A549 (cell line): Measurements from ENCODE around the gene PDLIM5. TPM values are rescaled to one million over a fixed set of nuclear protein-coding genes. Genes with fewer than 3 reads are reported as not detected.

ENCODE experiments used
- ATAC-seq, 2 experiments: fragments of 200-7000 bp in 1 of 2; fragments of >200 bp in 1 of 2; cut with Nextera tagmentation in 1 of 2; cut with Tn5 transposase in 1 of 2; 3 replicates each; pipeline versions ENCODE4 v1.8.0 to v1.9.1; 2018 to 2020; ENCODE audit warnings: mild to moderate bottlenecking in 1 of 2, moderate library complexity in 1 of 2
- CTCF ChIA-PET: fragments of 300-600 bp; sonication (Branson Sonifier 250); formaldehyde crosslinking; extraction: SDS; loops from one replicate; lab custom pipeline; 2021; ENCODE audit warnings: antibody characterized with exemption, inconsistent platforms; lab: Yijun Ruan, JAX
- POLR2A ChIA-PET: fragments of 350-600 bp; formaldehyde crosslinking; extraction: SDS; loops from one replicate; lab custom pipeline; 2021; ENCODE audit warnings: antibody characterized with exemption, inconsistent platforms; lab: Yijun Ruan, JAX
- DNase-seq, 2 experiments: peaks; one replicate each; pipeline versions ENCODE4 v3.0.0 to v3.0.0-alpha.2; 2011 to 2016; ENCODE audit warnings: low read depth in 1 of 2, low spot score in 1 of 2
- FAIRE-seq: peaks from 2 replicates; lab custom pipeline; 2011; peaks lifted over from hg19 to GRCh38; lab: Jason Lieb, UNC
- H3K27ac ChIP-seq, 2 experiments: fragments of >200 bp; sonication (Bioruptor Twin); formaldehyde crosslinking; 3 replicates each; pipeline ENCODE4 v1.5.1; 2016 to 2017
- H3K4me1 ChIP-seq: fragments of >200 bp; sonication (Bioruptor Twin); formaldehyde crosslinking; 3 replicates; pipeline ENCODE4 v1.6.1; 2016
- H3K4me2 ChIP-seq: fragments of >200 bp; sonication (Bioruptor Twin); formaldehyde crosslinking; 3 replicates; pipeline ENCODE4 v1.6.1; 2016
- H3K4me3 ChIP-seq: fragments of >200 bp; sonication (Bioruptor Twin); formaldehyde crosslinking; 3 replicates; pipeline ENCODE4 v1.5.1; 2016
- H3K9me3 ChIP-seq: fragments of >200 bp; sonication (Bioruptor Twin); formaldehyde crosslinking; 3 replicates; pipeline ENCODE4 v1.6.1; 2016
- BHLHE40 ChIP-seq: IDR thresholded peaks from 2 replicates; pipeline ENCODE4 v1.6.1; 2012; ENCODE audit warnings: low read depth, low read length, inconsistent platforms
- CBX2 ChIP-seq: fragments of 200-600 bp; sonication (generic); IDR thresholded peaks from 2 replicates; pipeline ENCODE4 v1.6.1; 2016; ENCODE audit warnings: low read depth, mild to moderate bottlenecking, borderline replicate concordance
- CEBPB ChIP-seq, 2 experiments: fragments of >200 bp in 1 of 2; sonication (Bioruptor Twin) in 1 of 2; formaldehyde crosslinking in 1 of 2; IDR thresholded peaks; 2 replicates each; pipeline ENCODE4 v1.6.1; 2012 to 2016
- CHD4 ChIP-seq: fragments of 200-600 bp; sonication (generic); IDR thresholded peaks from 2 replicates; pipeline ENCODE4 v1.6.1; 2016; ENCODE audit warnings: antibody characterized with exemption, mild to moderate bottlenecking, borderline replicate concordance
- CTCF ChIP-seq: fragments of >200 bp; sonication (Bioruptor Twin); formaldehyde crosslinking; IDR thresholded peaks from 3 replicates; pipeline ENCODE4 v1.5.1; 2016
- EHMT2 ChIP-seq: fragments of 200-600 bp; sonication (generic); IDR thresholded peaks from 2 replicates; pipeline ENCODE4 v1.6.1; 2016; ENCODE audit warnings: antibody characterized with exemption, low read depth, mild to moderate bottlenecking, moderate library complexity
- EP300 ChIP-seq, 2 experiments: fragments of >200 bp; sonication (Bioruptor Twin); formaldehyde crosslinking; IDR thresholded peaks; 2 replicates in 1 of 2; 3 replicates in 1 of 2; pipeline ENCODE4 v1.6.1; 2016 to 2017
- FOSL2 ChIP-seq, 2 experiments: fragments of 450-650 bp in 1 of 2; fragments of >200 bp in 1 of 2; sonication (Bioruptor Twin) in 1 of 2; formaldehyde crosslinking; IDR thresholded peaks; 2 replicates each; pipeline versions ENCODE4 v1.5.0 to v1.6.1; 2016 to 2020; ENCODE audit warnings: mild to moderate bottlenecking in 1 of 2, moderate library complexity in 1 of 2
- HDAC2 ChIP-seq: fragments of 200-600 bp; sonication (generic); IDR thresholded peaks from 2 replicates; pipeline ENCODE4 v1.6.1; 2016
- HOXA7 ChIP-seq: fragments of 250-450 bp; sonication (Bioruptor Pico); IDR thresholded peaks from 2 replicates; pipeline ENCODE4 v1.5.0; 2020; ENCODE audit warnings: mild to moderate bottlenecking, moderate library complexity
- JUN ChIP-seq, 2 experiments: fragments of >200 bp; sonication (Bioruptor Twin); formaldehyde crosslinking; IDR thresholded peaks; 2 replicates in 1 of 2; 3 replicates in 1 of 2; pipeline ENCODE4 v1.6.1; 2016 to 2017
- NPAS2 ChIP-seq: fragments of 250-450 bp; sonication (Bioruptor Pico); IDR thresholded peaks from 2 replicates; pipeline ENCODE4 v1.8.0; 2022; ENCODE audit warnings: mild to moderate bottlenecking, moderate library complexity, borderline replicate concordance
- NR3C1 ChIP-seq: fragments of >200 bp; sonication (Bioruptor Twin); formaldehyde crosslinking; IDR thresholded peaks from 3 replicates; pipeline ENCODE4 v1.6.1; 2017
- PBX3 ChIP-seq: IDR thresholded peaks from 2 replicates; pipeline ENCODE4 v1.6.1; 2012
- PHF8 ChIP-seq: fragments of 200-600 bp; sonication (generic); IDR thresholded peaks from 2 replicates; pipeline ENCODE4 v1.6.1; 2016; ENCODE audit warnings: low read depth, mild to moderate bottlenecking, antibody characterized with exemption, moderate library complexity, borderline replicate concordance
- POLR2AphosphoS2 ChIP-seq: conservative IDR thresholded peaks from 2 replicates; pipeline ENCODE4 v1.6.1; 2012; ENCODE audit warnings: low read length, improper control_type of control experiment, inconsistent platforms
- RAD21 ChIP-seq, 2 experiments: fragments of >200 bp in 1 of 2; sonication (Bioruptor Twin) in 1 of 2; formaldehyde crosslinking in 1 of 2; IDR thresholded peaks in 1 of 2; conservative IDR thresholded peaks in 1 of 2; 2 replicates in 1 of 2; 3 replicates in 1 of 2; pipeline ENCODE4 v1.6.1; 2012 to 2018; ENCODE audit warnings: inconsistent platforms in 1 of 2
- REST ChIP-seq: fragments of 200-600 bp; sonication (generic); IDR thresholded peaks from 2 replicates; pipeline ENCODE4 v1.6.1; 2016; ENCODE audit warnings: antibody characterized with exemption, mild to moderate bottlenecking, moderate library complexity
- RFX5 ChIP-seq: fragments of 450-650 bp; IDR thresholded peaks from 2 replicates; pipeline ENCODE4 v1.7.1; 2014; ENCODE audit warnings: antibody characterized with exemption, mild to moderate bottlenecking, moderate library complexity
- RNF2 ChIP-seq: fragments of 200-600 bp; sonication (generic); IDR thresholded peaks from 2 replicates; pipeline ENCODE4 v1.6.1; 2016; ENCODE audit warnings: low read depth, mild to moderate bottlenecking, antibody characterized with exemption, moderate library complexity, borderline replicate concordance
- TP53 ChIP-seq: fragments of 250-450 bp; sonication (Bioruptor Pico); IDR thresholded peaks from 2 replicates; pipeline ENCODE4 v1.5.0; 2021; ENCODE audit warnings: mild to moderate bottlenecking, moderate library complexity
- WGBS: methylation state at CpG from one replicate; pipeline ENCODE4 v1.1.6; 2017; ENCODE audit errors: missing lambda C conversion rate; 5-methylcytosine and 5-hydroxymethylcytosine counted together
- polyA plus RNA-seq, 4 experiments: library from polyadenylated mRNA; depleted of rRNA in 3 of 4; stranded (reverse); fragments of >200 nt; fragmentation: RNase III in 1 of 4; extraction: RNeasy Plus Mini Kit Qiagen cat#74134 plus additional on column Dnase treatment in 1 of 4; gene quantifications; 2 replicates in 3 of 4; 3 replicates in 1 of 4; pipeline ENCODE4 v1.2.3, GENCODE V29; 2011 to 2017

The PDLIM5 gene
- polyA plus RNA-seq, 2 of the 4 experiments (the other 2 are of a cell fraction), result 54.2 to 242 TPM

GRCh38 chr4:94583914-94584641, 132.3 kb downstream of the PDLIM5 start:
- ChIA-PET POLR2A (no interaction called here), CTCF (no interaction called here)
- Histone ChIP-seq H3K4me3 (no peak overlapping the region), H3K27ac (no peak overlapping the region), H3K4me1 (peaks cover 25% of the 10 kb centered on the region; the same call in 2 of the 3 replicates), H3K9me3 (no peaks in the 10 kb centered on the region), H3K4me2 (no peak overlapping the region)
- ATAC-seq (no peak), FAIRE-seq (no peak), DNase-seq (no peak)
- WGBS, result 88% methylated on average over 3 of the region's 3 CpGs
- TF ChIP-seq NR3C1 (no peak), BHLHE40 (no peak), JUN (IDR thresholded peaks at IDR 0.05) (no peak), PHF8 (no peak), EHMT2 (no peak)

GRCh38 chr4:94588896-94589693, 137.4 kb downstream of the PDLIM5 start:
- TF ChIP-seq HDAC2 (no peak), TP53 (CRISPR knock-in tag) (no peak), JUN (IDR thresholded peaks at IDR 0.05) (no peak), FOSL2 (IDR thresholded peaks at IDR 0.05) (no peak), FOSL2 (CRISPR knock-in tag; IDR thresholded peaks at IDR 0.05) (no peak), POLR2AphosphoS2 (no peak), RFX5 (no peak), BHLHE40 (no peak), RAD21 (conservative IDR thresholded peaks at IDR 0.05 in 1 of 2, IDR thresholded peaks at IDR 0.05 in 1 of 2) (no peak), RNF2 (no peak), CEBPB (IDR thresholded peaks at IDR 0.05) (no peak), CBX2 (no peak), REST (no peak), CHD4 (no peak), EP300 (IDR thresholded peaks at IDR 0.05) (no peak), PBX3 (no peak), CTCF (no peak), NPAS2 (CRISPR knock-in tag) (no peak), HOXA7 (CRISPR knock-in tag) (no peak)
- ChIA-PET CTCF (no interaction called here), POLR2A (no interaction called here)
- no peak overlapping the region for H3K4me3 ChIP-seq
- no peak overlapping the region for H3K4me2 ChIP-seq
- ATAC-seq, result no peak
- no peak for FAIRE-seq
- peaks cover 14% of the 10 kb centered on the region; the same call in 2 of the 3 replicates for H3K4me1 ChIP-seq
- DNase-seq, result no peak
- H3K27ac ChIP-seq, result no peak overlapping the region
- WGBS, result 73% methylated on average over 1 of the region's 1 CpG
- H3K9me3 ChIP-seq, result no peaks in the 10 kb centered on the region
